ENCODE data around the gene OR5D18. TPM values are rescaled to one million over a fixed set of nuclear protein-coding genes. Genes with fewer than 3 reads are reported as not detected.
"Not testable (repeated sequence)": the region's sequence is repeated elsewhere in the genome, so short reads cannot be mapped to it uniquely, and the experiment has no call there.

OR5D18 gene
- total and polyA plus RNA-seq, 2 donors (not counting 1 experiment from before 2014, with no cell fraction given) = not detected

DNA sequence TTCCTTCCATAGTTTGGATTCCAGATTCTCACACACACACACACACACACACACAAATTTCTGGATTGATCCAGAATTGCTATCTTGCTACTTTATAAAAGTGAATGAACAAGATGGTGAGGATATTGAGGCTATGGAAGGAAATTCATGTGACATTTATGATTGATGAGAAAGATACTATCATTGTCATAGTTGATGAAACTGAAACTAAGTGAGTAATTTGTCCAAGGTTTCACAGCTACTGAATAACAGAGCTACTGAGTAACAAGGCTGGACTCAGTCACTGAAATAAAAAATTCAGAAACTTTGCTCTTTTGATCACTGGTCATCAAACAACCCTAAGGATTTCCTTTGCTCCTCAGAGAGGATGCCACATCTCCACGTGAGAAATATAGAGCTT lies 35.3 kb downstream of the OR5D18 start:
- H3K27ac ChIP-seq (ENCODE audit: insufficient read depth, low read length) = no peak overlapping the region
- H4K20me1 ChIP-seq (ENCODE audit: control insufficient read depth, extremely low read depth, insufficient read depth, low read length) = no peaks in the 10 kb centered on the region
- no peak overlapping the region for H3K4me2 ChIP-seq (ENCODE audit: extremely low read depth, insufficient read depth, low read length)
- H3K36me3 ChIP-seq (ENCODE audit: control insufficient read depth, insufficient read depth, low read length) = no peaks in the 10 kb centered on the region
- DNase-seq (ENCODE audit: low read depth in 2 of 2) = no peak
- H3K9ac ChIP-seq (ENCODE audit: insufficient read depth, low read length) = no peak overlapping the region
- H3K9me3 ChIP-seq (ENCODE audit: control insufficient read depth, insufficient read depth, low read depth, low read length) = no peaks in the 10 kb centered on the region
- H3K27me3 ChIP-seq (ENCODE audit: control insufficient read depth, insufficient read depth, low read length) = no peaks in the 10 kb centered on the region
- TF ChIP-seq EZH2 (IDR thresholded peaks at IDR 0.05; ENCODE audit: low read length, missing control alignments) = no peak
- TF ChIP-seq, protein P1, sequence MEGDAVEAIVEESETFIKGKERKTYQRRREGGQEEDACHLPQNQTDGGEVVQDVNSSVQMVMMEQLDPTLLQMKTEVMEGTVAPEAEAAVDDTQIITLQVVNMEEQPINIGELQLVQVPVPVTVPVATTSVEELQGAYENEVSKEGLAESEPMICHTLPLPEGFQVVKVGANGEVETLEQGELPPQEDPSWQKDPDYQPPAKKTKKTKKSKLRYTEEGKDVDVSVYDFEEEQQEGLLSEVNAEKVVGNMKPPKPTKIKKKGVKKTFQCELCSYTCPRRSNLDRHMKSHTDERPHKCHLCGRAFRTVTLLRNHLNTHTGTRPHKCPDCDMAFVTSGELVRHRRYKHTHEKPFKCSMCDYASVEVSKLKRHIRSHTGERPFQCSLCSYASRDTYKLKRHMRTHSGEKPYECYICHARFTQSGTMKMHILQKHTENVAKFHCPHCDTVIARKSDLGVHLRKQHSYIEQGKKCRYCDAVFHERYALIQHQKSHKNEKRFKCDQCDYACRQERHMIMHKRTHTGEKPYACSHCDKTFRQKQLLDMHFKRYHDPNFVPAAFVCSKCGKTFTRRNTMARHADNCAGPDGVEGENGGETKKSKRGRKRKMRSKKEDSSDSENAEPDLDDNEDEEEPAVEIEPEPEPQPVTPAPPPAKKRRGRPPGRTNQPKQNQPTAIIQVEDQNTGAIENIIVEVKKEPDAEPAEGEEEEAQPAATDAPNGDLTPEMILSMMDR (conservative IDR thresholded peaks at IDR 0.05 in 1 of 2, IDR thresholded peaks at IDR 0.05 in 1 of 2; ENCODE audit: low read depth in 1 of 2, low read length in 2 of 2) = no peak
- H3K4me3 ChIP-seq (replicated peaks in 1 of 4; ENCODE audit: control extremely low read depth in 1 of 4, insufficient read depth in 1 of 4, low read depth in 3 of 4, low read length in 4 of 4) = no peak overlapping the region
- H2AFZ ChIP-seq (ENCODE audit: low read length) = no peak overlapping the region
- no peaks in the 10 kb centered on the region for H3K4me1 ChIP-seq (ENCODE audit: control insufficient read depth, extremely low read depth, insufficient read depth, low read length)
- no peaks in the 10 kb centered on the region for H3K79me2 ChIP-seq (ENCODE audit: control insufficient read depth, insufficient read depth, low read length)

DNA sequence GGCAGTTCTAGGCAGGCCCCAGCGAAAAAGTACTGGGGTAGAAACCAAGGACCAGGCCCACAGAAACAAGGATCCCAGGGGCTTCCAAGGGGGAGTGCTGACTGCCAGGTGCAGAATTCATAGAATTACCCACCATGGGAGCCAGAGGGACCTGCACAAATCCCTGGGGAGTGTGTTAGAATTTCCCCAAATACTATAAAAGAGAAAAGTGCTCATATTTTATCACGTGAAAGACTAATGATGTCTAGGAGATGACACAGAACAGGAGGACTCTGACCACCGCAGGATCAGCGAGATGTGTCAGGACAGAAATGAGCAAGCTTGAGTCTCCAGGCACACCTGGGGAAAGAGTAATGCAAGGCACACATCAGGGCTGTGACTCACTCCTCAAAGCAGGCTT lies 47.9 kb downstream of the OR5D18 start:
- not testable (repeated sequence) for H3K4me2 ChIP-seq (ENCODE audit: extremely low read depth, insufficient read depth, low read length); H4K20me1 ChIP-seq (ENCODE audit: control insufficient read depth, extremely low read depth, insufficient read depth, low read length); H3K4me1 ChIP-seq (ENCODE audit: control insufficient read depth, extremely low read depth, insufficient read depth, low read length); H3K4me3 ChIP-seq (replicated peaks in 1 of 4; ENCODE audit: control extremely low read depth in 1 of 4, insufficient read depth in 1 of 4, low read depth in 3 of 4, low read length in 4 of 4); H3K9me3 ChIP-seq (ENCODE audit: control insufficient read depth, insufficient read depth, low read depth, low read length); H3K79me2 ChIP-seq (ENCODE audit: control insufficient read depth, insufficient read depth, low read length); H3K9ac ChIP-seq (ENCODE audit: insufficient read depth, low read length); H2AFZ ChIP-seq (ENCODE audit: low read length); H3K27ac ChIP-seq (ENCODE audit: insufficient read depth, low read length); H3K27me3 ChIP-seq (ENCODE audit: control insufficient read depth, insufficient read depth, low read length); H3K36me3 ChIP-seq (ENCODE audit: control insufficient read depth, insufficient read depth, low read length); DNase-seq (ENCODE audit: low read depth in 2 of 2)

Other genes starting within 250 kb of the OR5D18 start
- not detected in 2 replicates for gene OR4C16, start 247.5 kb upstream of the OR5D18 start, total RNA-seq
- not detected in 2 replicates for gene OR4C16, start 247.5 kb upstream of the OR5D18 start, polyA plus RNA-seq
- gene OR4C11, start 212.0 kb upstream of the OR5D18 start, total RNA-seq = not detected in 2 replicates
- not detected in 2 replicates for gene OR4C11, start 212.0 kb upstream of the OR5D18 start, polyA plus RNA-seq
- not detected in 2 replicates for gene OR4P4, start 184.5 kb upstream of the OR5D18 start, total RNA-seq
- gene OR4P4, start 184.5 kb upstream of the OR5D18 start, polyA plus RNA-seq = not detected in 2 replicates
- gene OR4S2, start 171.3 kb upstream of the OR5D18 start, total RNA-seq = not detected in 2 replicates
- not detected in 2 replicates for gene OR4S2, start 171.3 kb upstream of the OR5D18 start, polyA plus RNA-seq
- not detected in 2 replicates for gene OR4C6, start 157.4 kb upstream of the OR5D18 start, total RNA-seq
- gene OR4C6, start 157.4 kb upstream of the OR5D18 start, polyA plus RNA-seq = not detected in 2 replicates
- gene OR5D13, start 46.2 kb upstream of the OR5D18 start, total RNA-seq = not detected in 2 replicates
- gene OR5D13, start 46.2 kb upstream of the OR5D18 start, polyA plus RNA-seq = not detected in 2 replicates
- gene OR5D14, start 24.1 kb upstream of the OR5D18 start, total RNA-seq = not detected in 2 replicates
- not detected in 2 replicates for gene OR5D14, start 24.1 kb upstream of the OR5D18 start, polyA plus RNA-seq
- gene OR5L1, start 8.3 kb upstream of the OR5D18 start, total RNA-seq = not detected in 2 replicates
- not detected in 2 replicates for gene OR5L1, start 8.3 kb upstream of the OR5D18 start, polyA plus RNA-seq
- gene OR5L2, start 7.6 kb downstream of the OR5D18 start, total RNA-seq = not detected in 2 replicates
- not detected in 2 replicates for gene OR5L2, start 7.6 kb downstream of the OR5D18 start, polyA plus RNA-seq
- not detected in 2 replicates for gene OR5D16, start 19.1 kb downstream of the OR5D18 start, total RNA-seq
- gene OR5D16, start 19.1 kb downstream of the OR5D18 start, polyA plus RNA-seq = not detected in 2 replicates
- gene TRIM51, start 63.7 kb downstream of the OR5D18 start, total RNA-seq = not detected in 2 replicates
- gene TRIM51, start 63.7 kb downstream of the OR5D18 start, polyA plus RNA-seq = not detected in 2 replicates
- not detected in 2 replicates for gene OR5W2, start 95.0 kb downstream of the OR5D18 start, total RNA-seq
- gene OR5W2, start 95.0 kb downstream of the OR5D18 start, polyA plus RNA-seq = not detected in 2 replicates
- gene OR5I1, start 116.8 kb downstream of the OR5D18 start, total RNA-seq = not detected in 2 replicates
- not detected in 2 replicates for gene OR5I1, start 116.8 kb downstream of the OR5D18 start, polyA plus RNA-seq
- gene OR10AG1, start 150.3 kb downstream of the OR5D18 start, total RNA-seq = not detected in 2 replicates
- gene OR10AG1, start 150.3 kb downstream of the OR5D18 start, polyA plus RNA-seq = not detected in 2 replicates
- gene OR5F1, start 175.0 kb downstream of the OR5D18 start, total RNA-seq = not detected in 2 replicates
- not detected in 2 replicates for gene OR5F1, start 175.0 kb downstream of the OR5D18 start, polyA plus RNA-seq
- not detected in 2 replicates for gene OR5AS1, start 208.0 kb downstream of the OR5D18 start, total RNA-seq
- not detected in 2 replicates for gene OR5AS1, start 208.0 kb downstream of the OR5D18 start, polyA plus RNA-seq

Measured in fibroblast of lung (primary cell).